ENCODE data around the gene NFATC2.

GRCh38 chr20:51365670-51366069 is 176.8 kb downstream of the NFATC2 start:
- TF ChIP-seq POLR2A (IDR thresholded peaks at IDR 0.05; ENCODE audit: low read length) (no peak), GATA1 (IDR thresholded peaks at IDR 0.05; ENCODE audit: low read depth, low read length) (no peak)
